Caki2 (cell line): Measurements from ENCODE around the gene RABAC1. TPM values are rescaled to one million over a fixed set of nuclear protein-coding genes. Genes with fewer than 3 reads are reported as not detected.
"Not testable (repeated sequence)": the region's sequence is repeated elsewhere in the genome, so short reads cannot be mapped to it uniquely, and the experiment has no call there.

Source experiments
- DNase-seq: peaks from one replicate; pipeline ENCODE4 v3.0.0-alpha.2; 2015; ENCODE audit warnings: low read depth
- in situ Hi-C: cut with HindIII; loops from 2 replicates; pipeline ENCODE4 v1.10.0; 2016; ENCODE audit warnings: low sequenced_read_pairs, low pct_unique_long_range_greater_than_20kb, mixed read lengths
- total RNA-seq: library from RNA; depleted of rRNA; stranded (reverse); fragments of >200 nt; shearing (Covaris generic); gene quantifications from 2 replicates; pipeline ENCODE4 v1.2.3, GENCODE V29; 2014; ENCODE audit warnings: low replicate concordance

RABAC1 gene
- total RNA-seq, 1 experiment from 2014 or later, result 287 TPM

- in situ Hi-C loops, result no loop called here
- DNase-seq, result no peak
Observed at GRCh38 chr19:41924151-41925145, 34.7 kb downstream of the RABAC1 start.

GRCh38 chr19:41923045-41923788 lies 35.9 kb downstream of the RABAC1 start:
- in situ Hi-C loops, result no loop called here
- no peak for DNase-seq

GRCh38 chr19:41922585-41922984 lies 36.5 kb downstream of the RABAC1 start:
- DNase-seq, result no peak
- in situ Hi-C loops, result no loop called here

GRCh38 chr19:41921577-41922576 lies 37.2 kb downstream of the RABAC1 start:
- DNase-seq, result no peak
- in situ Hi-C loops, result no loop called here

- in situ Hi-C loops, result no loop called here
- no peak for DNase-seq
Observed at GRCh38 chr19:41920882-41921576, 38.1 kb downstream of the RABAC1 start.

GRCh38 chr19:41919948-41920712 lies 39.0 kb downstream of the RABAC1 start:
- no peak for DNase-seq
- in situ Hi-C loops, result no loop called here

- DNase-seq, result no peak
- in situ Hi-C loops, result no loop called here
Observed at GRCh38 chr19:41918653-41919244, 40.4 kb downstream of the RABAC1 start.

GRCh38 chr19:41918095-41918494 lies 41.0 kb downstream of the RABAC1 start:
- DNase-seq, result no peak
- in situ Hi-C loops, result no loop called here

GRCh38 chr19:41917676-41918075 lies 41.4 kb downstream of the RABAC1 start:
- DNase-seq, result no peak
- in situ Hi-C loops, result no loop called here

- in situ Hi-C loops, result no loop called here
- DNase-seq, result no peak
Observed at GRCh38 chr19:41915776-41916414, 43.2 kb downstream of the RABAC1 start.

GRCh38 chr19:41915021-41915775 lies 43.9 kb downstream of the RABAC1 start:
- DNase-seq, result no peak
- in situ Hi-C loops, result no loop called here

GRCh38 chr19:41914424-41914834 lies 44.7 kb downstream of the RABAC1 start:
- DNase-seq, in situ Hi-C loops: not testable (repeated sequence)

- in situ Hi-C loops, result no loop called here
- DNase-seq, result no peak
Observed at GRCh38 chr19:41913538-41914423, 45.3 kb downstream of the RABAC1 start.

GRCh38 chr19:41912899-41913537 lies 46.1 kb downstream of the RABAC1 start:
- in situ Hi-C loops, result no loop called here
- no peak for DNase-seq
